Activated CD8-positive, alpha-beta memory T cell treated with anti-CD3 and anti-CD28 coated beads for 48 hours (primary cell): ENCODE data around the gene NARS2.

Experiments
- DNase-seq, 3 experiments: peaks; one replicate each; pipeline ENCODE4 v3.0.0-alpha.2; 2020; ENCODE audit warnings: low read depth in 2 of 3, low spot score in 2 of 3

The NARS2 gene

GRCh38 chr11:78446210-78446609, 128.5 kb downstream of the NARS2 start:
- DNase-seq = no peak

DNA sequence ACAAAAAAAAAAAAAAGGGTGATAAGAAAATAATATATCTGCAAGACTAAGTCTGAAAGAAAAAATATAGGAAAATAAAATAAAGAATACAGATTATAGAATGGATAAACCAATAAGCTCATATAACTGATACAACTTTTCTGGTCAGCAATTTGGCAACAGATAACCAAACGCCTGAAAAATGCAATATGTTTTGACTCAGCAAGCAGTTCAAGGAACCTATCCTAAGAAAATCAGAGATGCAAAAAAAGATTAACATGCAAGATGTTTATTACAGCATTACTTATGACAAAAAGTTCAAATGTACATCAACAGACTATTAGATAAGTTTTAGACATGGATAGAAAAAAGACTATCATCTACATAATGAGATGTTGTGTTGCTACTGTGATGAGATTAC, 129.9 kb downstream of the NARS2 start:
- DNase-seq = no peak

GRCh38 chr11:78441956-78442355, 132.7 kb downstream of the NARS2 start:
- no peak for DNase-seq

DNA sequence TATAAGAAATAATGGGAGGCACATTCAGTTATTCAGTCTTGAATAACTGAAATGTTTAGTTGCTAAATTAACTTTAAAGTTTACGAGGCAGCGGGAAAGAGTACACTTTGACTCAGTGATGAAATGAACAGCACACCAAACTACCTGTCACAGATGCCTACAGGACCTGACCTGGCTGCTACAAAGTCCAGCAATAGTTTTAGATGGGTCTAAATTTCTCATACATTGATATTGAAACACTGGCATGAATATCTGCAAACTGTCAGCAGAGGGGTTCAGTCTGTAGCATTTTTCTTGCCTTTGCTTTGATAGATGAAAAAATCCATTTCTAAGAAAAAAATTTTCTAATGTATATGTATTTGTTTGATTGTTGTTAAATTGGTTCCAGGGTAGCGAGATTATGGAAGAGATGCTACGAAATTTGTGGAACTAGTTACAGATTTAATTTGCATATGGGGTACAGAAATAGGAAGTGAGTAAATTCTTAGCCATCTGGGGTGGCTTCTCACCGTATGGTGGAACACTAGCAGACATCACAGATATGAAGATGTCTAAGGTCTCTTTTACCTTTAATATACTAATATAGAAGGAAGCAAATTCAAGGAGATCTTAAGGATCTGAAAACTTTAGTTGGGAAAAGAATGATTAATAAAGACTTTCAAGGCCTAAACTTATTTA, 136.2 kb downstream of the NARS2 start:
- no peak for DNase-seq

GRCh38 chr11:78432956-78433355, 141.7 kb downstream of the NARS2 start:
- no peak for DNase-seq

- DNase-seq = no peak
Measured at GRCh38 chr11:78432058-78432515, 142.6 kb downstream of the NARS2 start.

- no peak for DNase-seq
Measured at GRCh38 chr11:78429660-78430059, 145.0 kb downstream of the NARS2 start.

DNA sequence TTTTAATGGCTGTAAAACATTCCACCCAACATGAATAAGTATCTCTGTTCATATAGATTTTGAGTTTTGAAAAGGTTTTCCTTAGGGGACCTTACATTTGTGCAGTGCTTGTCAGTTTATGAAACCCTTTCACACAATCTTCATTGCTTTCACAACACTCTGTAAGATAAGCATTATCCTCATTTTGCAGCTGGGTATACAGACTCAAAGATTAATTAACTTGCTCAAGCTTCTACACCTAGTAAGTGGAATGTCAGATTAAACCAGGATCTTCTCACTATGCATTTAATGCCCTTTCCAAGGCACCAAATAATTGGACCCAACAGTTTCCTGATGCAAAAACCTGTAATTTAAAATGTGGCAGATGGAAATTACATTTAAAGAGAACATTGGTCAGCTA, 145.5 kb downstream of the NARS2 start:
- no peak for DNase-seq

DNA sequence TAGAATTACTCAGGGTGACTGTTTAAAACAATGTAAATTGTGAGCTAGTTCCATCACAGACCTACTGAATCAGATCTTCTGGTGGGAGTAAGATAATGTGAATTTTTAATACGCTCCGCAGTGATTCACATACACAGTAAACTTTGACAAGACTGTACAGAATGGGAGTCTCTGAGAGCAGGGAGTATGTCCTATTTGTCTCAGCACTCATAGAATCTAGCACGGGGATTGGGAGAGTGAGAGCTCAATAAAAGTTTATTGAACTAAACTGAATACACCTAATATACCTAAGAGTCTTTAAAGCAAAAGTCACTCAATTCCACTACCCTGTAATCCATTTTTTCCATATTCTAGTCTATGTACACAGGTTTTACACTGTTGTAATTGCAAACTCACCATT, 145.9 kb downstream of the NARS2 start:
- DNase-seq = no peak

GRCh38 chr11:78428266-78428636, 146.4 kb downstream of the NARS2 start:
- no peak for DNase-seq

- no peak for DNase-seq
Measured at GRCh38 chr11:78427615-78428265, 146.9 kb downstream of the NARS2 start.

- no peak for DNase-seq
Measured at GRCh38 chr11:78426845-78427244, 147.8 kb downstream of the NARS2 start.

GRCh38 chr11:78425399-78426070, 149.1 kb downstream of the NARS2 start:
- DNase-seq = no peak

GRCh38 chr11:78424334-78425270, 150.1 kb downstream of the NARS2 start:
- no peak for DNase-seq

GRCh38 chr11:78423241-78423640, 151.4 kb downstream of the NARS2 start:
- no peak for DNase-seq

DNA sequence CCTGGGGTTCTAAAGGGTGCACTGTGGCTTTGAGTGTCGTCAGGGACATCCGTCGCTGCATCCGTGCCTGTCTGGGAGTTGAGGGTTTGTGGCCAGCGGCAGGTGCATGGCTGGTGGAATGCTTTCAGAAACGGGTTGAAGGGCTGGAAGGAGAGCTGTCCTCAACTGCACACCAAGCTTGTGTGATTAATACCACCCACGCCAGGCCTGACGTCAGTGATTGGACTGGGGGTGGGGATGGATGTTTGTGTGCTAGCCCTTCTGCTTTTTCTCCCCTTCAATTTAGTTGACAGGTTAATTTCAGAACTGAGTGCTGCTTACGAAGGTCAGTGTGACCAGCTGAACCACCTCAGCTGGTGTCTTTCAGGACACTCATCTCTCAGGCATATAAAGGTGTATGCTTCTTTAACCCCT, 153.9 kb downstream of the NARS2 start:
- peak; percentile 32 to 39 (median 35) for DNase-seq

- DNase-seq = no peak
Measured at GRCh38 chr11:78420255-78420764, 154.4 kb downstream of the NARS2 start.

DNA sequence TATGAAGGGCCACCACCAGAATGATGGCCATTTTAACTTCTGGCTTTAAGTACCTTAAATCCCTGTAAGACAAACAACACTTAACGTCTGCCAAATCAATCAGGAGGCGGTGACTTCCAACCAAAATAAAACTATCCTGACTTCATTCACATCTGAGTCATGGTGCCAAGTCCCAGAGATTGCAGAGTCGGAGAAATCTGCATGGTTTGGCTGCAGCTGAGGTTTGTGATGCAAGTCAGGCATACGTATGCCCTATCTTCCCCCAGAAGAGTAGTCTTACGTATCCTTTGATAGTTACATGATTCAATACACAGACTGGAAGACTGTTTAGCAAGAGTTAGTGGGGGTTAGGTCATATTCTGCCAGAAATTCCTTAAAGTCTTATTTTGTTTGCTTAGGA, 155.3 kb downstream of the NARS2 start:
- DNase-seq = no peak

DNA sequence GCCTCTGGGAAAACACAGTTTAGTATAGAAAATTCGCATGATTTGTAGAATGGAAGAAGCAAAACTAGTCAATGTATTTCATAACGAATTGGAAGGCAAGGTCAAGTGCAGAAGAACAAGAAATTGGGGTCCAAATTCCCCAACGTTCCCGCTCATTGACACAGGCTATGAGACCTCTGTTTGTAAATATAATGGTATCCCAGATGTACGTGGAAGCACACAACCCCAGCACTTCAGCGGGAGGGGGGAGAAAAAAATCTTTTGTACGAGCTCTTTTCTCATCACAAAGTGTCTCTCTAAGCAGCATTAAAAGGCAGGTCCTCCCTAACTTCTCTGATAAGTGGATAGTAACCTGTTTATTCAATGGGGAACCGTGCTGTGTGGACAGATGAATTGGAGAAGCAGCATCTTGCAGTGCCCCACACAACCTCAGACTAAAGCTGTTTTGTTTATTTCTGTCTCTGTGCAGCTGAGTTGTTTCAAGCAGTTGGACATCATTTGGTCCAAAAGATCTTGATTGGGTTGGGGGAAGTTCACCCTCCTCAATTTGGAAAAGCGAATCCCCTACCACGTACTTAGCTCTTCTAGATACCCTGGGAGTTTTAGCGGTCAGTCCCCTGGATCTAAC, 156.0 kb downstream of the NARS2 start:
- no peak for DNase-seq

- peak; percentile 32 to 46 (median 42) for DNase-seq
Measured at GRCh38 chr11:78417888-78418583, 156.6 kb downstream of the NARS2 start.
